GM20000 (cell line): ENCODE measurements around the gene MAK.
"Not testable (repeated sequence)": the region's sequence is repeated elsewhere in the genome, so short reads cannot be mapped to it uniquely, and the experiment has no call there.

Source experiments
- DNase-seq: peaks from one replicate; pipeline ENCODE4 v3.0.0; 2012; ENCODE audit warnings: low spot score
- TF ChIP-seq, protein P1 (sequence below): IDR thresholded peaks from 2 replicates; pipeline ENCODE4 v1.5.1; 2012; ENCODE audit warnings: mild to moderate bottlenecking, control low read depth; ENCODE audit errors: extremely low read depth, missing control alignments

MAK gene

GRCh38 chr6:10778230-10778629 lies 60.1 kb downstream of the MAK start:
- TF ChIP-seq, protein P1, sequence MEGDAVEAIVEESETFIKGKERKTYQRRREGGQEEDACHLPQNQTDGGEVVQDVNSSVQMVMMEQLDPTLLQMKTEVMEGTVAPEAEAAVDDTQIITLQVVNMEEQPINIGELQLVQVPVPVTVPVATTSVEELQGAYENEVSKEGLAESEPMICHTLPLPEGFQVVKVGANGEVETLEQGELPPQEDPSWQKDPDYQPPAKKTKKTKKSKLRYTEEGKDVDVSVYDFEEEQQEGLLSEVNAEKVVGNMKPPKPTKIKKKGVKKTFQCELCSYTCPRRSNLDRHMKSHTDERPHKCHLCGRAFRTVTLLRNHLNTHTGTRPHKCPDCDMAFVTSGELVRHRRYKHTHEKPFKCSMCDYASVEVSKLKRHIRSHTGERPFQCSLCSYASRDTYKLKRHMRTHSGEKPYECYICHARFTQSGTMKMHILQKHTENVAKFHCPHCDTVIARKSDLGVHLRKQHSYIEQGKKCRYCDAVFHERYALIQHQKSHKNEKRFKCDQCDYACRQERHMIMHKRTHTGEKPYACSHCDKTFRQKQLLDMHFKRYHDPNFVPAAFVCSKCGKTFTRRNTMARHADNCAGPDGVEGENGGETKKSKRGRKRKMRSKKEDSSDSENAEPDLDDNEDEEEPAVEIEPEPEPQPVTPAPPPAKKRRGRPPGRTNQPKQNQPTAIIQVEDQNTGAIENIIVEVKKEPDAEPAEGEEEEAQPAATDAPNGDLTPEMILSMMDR: no peak
- no peak for DNase-seq

GRCh38 chr6:10771371-10771894 lies 66.9 kb downstream of the MAK start:
- no peak for DNase-seq
- TF ChIP-seq, protein P1: no peak

DNA sequence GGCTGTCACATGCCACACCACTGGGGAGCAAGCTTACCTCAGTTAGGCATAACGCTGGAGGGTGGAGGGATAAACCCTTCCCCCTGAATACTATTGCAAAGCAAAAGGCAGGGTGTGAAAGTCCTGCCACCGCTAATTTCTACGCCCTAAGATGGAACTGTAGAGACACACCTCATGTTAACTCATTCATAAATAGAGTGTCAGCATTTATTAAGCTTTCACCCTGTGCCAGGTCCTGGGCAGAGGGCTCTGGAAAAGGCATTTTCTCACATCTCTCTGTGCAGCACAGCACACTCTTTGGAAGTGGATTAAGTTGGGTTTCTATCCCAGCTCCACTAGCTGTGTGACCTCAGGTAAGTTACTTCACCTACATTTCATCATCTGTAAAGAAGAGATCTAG lies 68.9 kb downstream of the MAK start:
- TF ChIP-seq, protein P1: no peak
- DNase-seq: no peak

- TF ChIP-seq, protein P1: no peak
- DNase-seq: no peak
These were observed 75.3 kb downstream of the MAK start for GRCh38 chr6:10763006-10763405.

DNA sequence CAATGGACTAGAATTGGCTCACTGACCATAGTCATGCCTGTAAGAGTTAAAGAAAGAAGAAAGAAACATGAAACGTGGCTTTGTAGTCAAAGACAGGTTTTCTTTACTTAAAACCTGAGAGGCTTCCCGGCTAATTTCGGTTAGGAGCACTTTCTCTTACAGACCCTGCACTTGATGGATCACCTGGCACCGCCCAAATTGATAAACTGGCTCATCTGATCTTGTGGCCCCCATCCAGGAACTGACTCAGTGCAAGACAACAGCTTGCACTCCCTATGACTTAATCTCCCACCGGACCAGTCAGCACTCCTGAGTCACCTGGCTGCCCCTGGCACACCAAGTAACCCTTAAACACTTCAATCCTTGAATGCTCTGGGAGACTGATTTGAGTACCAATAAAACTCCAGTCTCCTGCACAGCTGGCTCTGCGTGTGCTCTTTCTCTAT lies 78.4 kb downstream of the MAK start:
- TF ChIP-seq, protein P1: no peak
- no peak for DNase-seq

GRCh38 chr6:10759312-10759839 lies 79.0 kb downstream of the MAK start:
- DNase-seq: peak; percentile 18
- TF ChIP-seq, protein P1: peak; percentile 11

- DNase-seq: no peak
- TF ChIP-seq, protein P1: no peak
These were observed 82.3 kb downstream of the MAK start for GRCh38 chr6:10756085-10756484.

GRCh38 chr6:10751757-10752156 lies 86.6 kb downstream of the MAK start:
- not testable (repeated sequence) for DNase-seq

DNA sequence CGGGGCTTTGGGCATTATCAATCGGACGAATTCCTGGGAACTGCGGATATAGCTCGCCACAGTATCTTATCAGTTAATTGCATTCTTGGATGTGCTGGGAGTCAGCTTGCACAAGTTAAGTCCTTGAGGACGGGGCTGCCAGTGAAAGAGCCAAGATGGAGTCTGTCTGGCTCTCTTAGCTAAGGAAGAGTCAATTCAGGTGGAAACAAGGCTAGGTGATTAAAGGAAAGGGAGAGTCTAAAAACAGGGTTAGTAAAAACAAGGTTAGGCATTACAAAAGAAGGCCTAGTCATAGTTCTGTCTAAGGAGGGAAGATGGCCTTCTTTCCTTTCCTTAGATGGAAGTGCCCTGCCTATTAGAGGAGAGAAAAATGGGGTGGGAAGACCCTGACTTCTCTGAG lies 87.8 kb downstream of the MAK start:
- DNase-seq: not testable (repeated sequence)
